ENCODE measurements around the gene NDUFB10. TPM values are rescaled to one million over a fixed set of nuclear protein-coding genes. Genes with fewer than 3 reads are reported as not detected.

NDUFB10 gene
- polyA plus RNA-seq, 1 donor from 2014 or later, result 217 TPM

DNA sequence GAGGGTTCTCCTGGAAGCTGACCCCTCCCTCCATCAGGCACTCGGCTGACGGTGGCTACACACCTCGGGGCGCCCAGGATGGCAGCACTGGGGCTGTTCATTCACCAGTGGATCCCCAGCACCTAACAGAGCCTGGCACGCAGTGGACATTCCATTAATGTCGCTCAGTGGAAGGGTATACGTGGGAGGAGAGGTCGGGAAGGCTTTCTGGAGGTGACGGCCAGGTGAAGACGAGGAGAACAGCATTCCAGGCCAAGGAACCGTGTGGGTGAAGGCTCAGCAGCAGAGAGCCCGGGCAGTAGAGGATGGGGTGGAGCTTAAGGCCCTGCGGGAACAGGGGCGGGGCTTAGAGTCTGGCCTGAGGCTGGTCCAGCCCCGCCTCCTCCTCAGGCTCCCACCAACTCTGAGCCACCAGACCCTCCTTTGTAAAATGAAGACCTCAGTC, 38.6 kb upstream of the NDUFB10 start:
- H3K9me3 ChIP-seq (ENCODE audit: low read length), result no peaks in the 10 kb centered on the region
- H3K27me3 ChIP-seq (ENCODE audit: insufficient read depth, low read depth, low read length), result peaks cover 63% of the 10 kb centered on the region
- H4K20me1 ChIP-seq (ENCODE audit: insufficient read depth), result no peaks in the 10 kb centered on the region
- H3K4me3 ChIP-seq (ENCODE audit: low read length), result no peak overlapping the region
- H3K27ac ChIP-seq (ENCODE audit: low read length), result no peak overlapping the region
- no peak overlapping the region for H3K4me2 ChIP-seq (ENCODE audit: low read length)
- no peaks in the 10 kb centered on the region for H3K79me2 ChIP-seq (replicated peaks; ENCODE audit: insufficient read depth, low read length)
- no peaks in the 10 kb centered on the region for H3F3A ChIP-seq (ENCODE audit: insufficient read depth, low read length, poor library complexity, severe bottlenecking)
- H3K9me2 ChIP-seq (ENCODE audit: insufficient read depth, low read length), result no peaks in the 10 kb centered on the region
- H3K36me3 ChIP-seq (ENCODE audit: insufficient read depth, low read length), result no peaks in the 10 kb centered on the region
- TF ChIP-seq EP300 (conservative IDR thresholded peaks at IDR 0.05; ENCODE audit: poor library complexity, severe bottlenecking) (no peak), RAD21 (conservative IDR thresholded peaks at IDR 0.05) (no peak), TAF1 (IDR thresholded peaks at IDR 0.05; ENCODE audit: low read depth) (no peak)
- TF ChIP-seq, protein P1, sequence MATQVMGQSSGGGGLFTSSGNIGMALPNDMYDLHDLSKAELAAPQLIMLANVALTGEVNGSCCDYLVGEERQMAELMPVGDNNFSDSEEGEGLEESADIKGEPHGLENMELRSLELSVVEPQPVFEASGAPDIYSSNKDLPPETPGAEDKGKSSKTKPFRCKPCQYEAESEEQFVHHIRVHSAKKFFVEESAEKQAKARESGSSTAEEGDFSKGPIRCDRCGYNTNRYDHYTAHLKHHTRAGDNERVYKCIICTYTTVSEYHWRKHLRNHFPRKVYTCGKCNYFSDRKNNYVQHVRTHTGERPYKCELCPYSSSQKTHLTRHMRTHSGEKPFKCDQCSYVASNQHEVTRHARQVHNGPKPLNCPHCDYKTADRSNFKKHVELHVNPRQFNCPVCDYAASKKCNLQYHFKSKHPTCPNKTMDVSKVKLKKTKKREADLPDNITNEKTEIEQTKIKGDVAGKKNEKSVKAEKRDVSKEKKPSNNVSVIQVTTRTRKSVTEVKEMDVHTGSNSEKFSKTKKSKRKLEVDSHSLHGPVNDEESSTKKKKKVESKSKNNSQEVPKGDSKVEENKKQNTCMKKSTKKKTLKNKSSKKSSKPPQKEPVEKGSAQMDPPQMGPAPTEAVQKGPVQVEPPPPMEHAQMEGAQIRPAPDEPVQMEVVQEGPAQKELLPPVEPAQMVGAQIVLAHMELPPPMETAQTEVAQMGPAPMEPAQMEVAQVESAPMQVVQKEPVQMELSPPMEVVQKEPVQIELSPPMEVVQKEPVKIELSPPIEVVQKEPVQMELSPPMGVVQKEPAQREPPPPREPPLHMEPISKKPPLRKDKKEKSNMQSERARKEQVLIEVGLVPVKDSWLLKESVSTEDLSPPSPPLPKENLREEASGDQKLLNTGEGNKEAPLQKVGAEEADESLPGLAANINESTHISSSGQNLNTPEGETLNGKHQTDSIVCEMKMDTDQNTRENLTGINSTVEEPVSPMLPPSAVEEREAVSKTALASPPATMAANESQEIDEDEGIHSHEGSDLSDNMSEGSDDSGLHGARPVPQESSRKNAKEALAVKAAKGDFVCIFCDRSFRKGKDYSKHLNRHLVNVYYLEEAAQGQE (IDR thresholded peaks at IDR 0.05; ENCODE audit: borderline replicate concordance), result no peak
- no peak overlapping the region for H2AFZ ChIP-seq (ENCODE audit: low read depth, low read length)
- H3K9ac ChIP-seq (ENCODE audit: low read length), result no peak overlapping the region

DNA sequence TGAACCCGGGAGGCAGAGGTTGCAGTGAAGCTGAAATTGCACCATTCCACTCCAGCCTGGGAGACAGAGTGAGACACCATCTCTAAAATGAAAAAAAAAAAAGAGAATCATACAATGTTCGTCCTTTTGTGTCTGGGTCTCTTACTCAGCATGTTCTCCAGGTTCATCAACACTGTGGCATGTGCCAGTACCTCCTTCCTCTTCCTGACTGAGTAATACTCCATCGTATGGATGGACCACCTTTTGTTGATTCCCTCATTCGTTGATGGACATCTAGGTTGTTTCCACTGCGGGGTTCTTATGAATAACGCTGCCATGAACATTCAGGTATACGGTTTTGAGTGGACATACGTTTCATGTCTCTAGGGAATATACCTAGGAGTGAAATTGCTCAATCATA, 37.0 kb upstream of the NDUFB10 start:
- Histone ChIP-seq H3K4me3 (ENCODE audit: low read length) (no peak overlapping the region), H2AFZ (ENCODE audit: low read depth, low read length) (no peak overlapping the region), H3K27me3 (ENCODE audit: insufficient read depth, low read depth, low read length) (peaks cover 47% of the 10 kb centered on the region), H3K27ac (ENCODE audit: low read length) (no peak overlapping the region), H3K79me2 (replicated peaks; ENCODE audit: insufficient read depth, low read length) (no peaks in the 10 kb centered on the region), H3K9me2 (ENCODE audit: insufficient read depth, low read length) (no peaks in the 10 kb centered on the region), H4K20me1 (ENCODE audit: insufficient read depth) (no peaks in the 10 kb centered on the region), H3K9ac (ENCODE audit: low read length) (no peak overlapping the region), H3K4me2 (ENCODE audit: low read length) (no peak overlapping the region), H3F3A (ENCODE audit: insufficient read depth, low read length, poor library complexity, severe bottlenecking) (no peaks in the 10 kb centered on the region), H3K36me3 (ENCODE audit: insufficient read depth, low read length) (no peaks in the 10 kb centered on the region), H3K9me3 (ENCODE audit: low read length) (no peaks in the 10 kb centered on the region)
- no peak for TF ChIP-seq TAF1 (IDR thresholded peaks at IDR 0.05; ENCODE audit: low read depth)
- no peak for TF ChIP-seq MXI1 (conservative IDR thresholded peaks at IDR 0.05; ENCODE audit: poor library complexity, severe bottlenecking)
- no peak for TF ChIP-seq EZH2 (IDR thresholded peaks at IDR 0.05; ENCODE audit: borderline replicate concordance, insufficient read depth, low read length, poor library complexity, severe bottlenecking)
- TF ChIP-seq POLR2AphosphoS5 (IDR thresholded peaks at IDR 0.05), result no peak
- TF ChIP-seq RAD21 (conservative IDR thresholded peaks at IDR 0.05), result no peak
- TF ChIP-seq, protein P2, sequence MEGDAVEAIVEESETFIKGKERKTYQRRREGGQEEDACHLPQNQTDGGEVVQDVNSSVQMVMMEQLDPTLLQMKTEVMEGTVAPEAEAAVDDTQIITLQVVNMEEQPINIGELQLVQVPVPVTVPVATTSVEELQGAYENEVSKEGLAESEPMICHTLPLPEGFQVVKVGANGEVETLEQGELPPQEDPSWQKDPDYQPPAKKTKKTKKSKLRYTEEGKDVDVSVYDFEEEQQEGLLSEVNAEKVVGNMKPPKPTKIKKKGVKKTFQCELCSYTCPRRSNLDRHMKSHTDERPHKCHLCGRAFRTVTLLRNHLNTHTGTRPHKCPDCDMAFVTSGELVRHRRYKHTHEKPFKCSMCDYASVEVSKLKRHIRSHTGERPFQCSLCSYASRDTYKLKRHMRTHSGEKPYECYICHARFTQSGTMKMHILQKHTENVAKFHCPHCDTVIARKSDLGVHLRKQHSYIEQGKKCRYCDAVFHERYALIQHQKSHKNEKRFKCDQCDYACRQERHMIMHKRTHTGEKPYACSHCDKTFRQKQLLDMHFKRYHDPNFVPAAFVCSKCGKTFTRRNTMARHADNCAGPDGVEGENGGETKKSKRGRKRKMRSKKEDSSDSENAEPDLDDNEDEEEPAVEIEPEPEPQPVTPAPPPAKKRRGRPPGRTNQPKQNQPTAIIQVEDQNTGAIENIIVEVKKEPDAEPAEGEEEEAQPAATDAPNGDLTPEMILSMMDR (IDR thresholded peaks at IDR 0.05; ENCODE audit: poor library complexity, severe bottlenecking), result no peak
- TF ChIP-seq EP300 (conservative IDR thresholded peaks at IDR 0.05; ENCODE audit: poor library complexity, severe bottlenecking), result no peak
- TF ChIP-seq, protein P1 (IDR thresholded peaks at IDR 0.05; ENCODE audit: borderline replicate concordance), result no peak
- TF ChIP-seq SMC3 (conservative IDR thresholded peaks at IDR 0.05; ENCODE audit: poor library complexity), result no peak
